Measurements from ENCODE around the gene ZNF618. TPM values are rescaled to one million over a fixed set of nuclear protein-coding genes. Genes with fewer than 3 reads are reported as not detected.

ZNF618 gene
- total RNA-seq, 4 donors from 2014 or later = 0.26 to 1.2 (median 1.0) TPM

DNA sequence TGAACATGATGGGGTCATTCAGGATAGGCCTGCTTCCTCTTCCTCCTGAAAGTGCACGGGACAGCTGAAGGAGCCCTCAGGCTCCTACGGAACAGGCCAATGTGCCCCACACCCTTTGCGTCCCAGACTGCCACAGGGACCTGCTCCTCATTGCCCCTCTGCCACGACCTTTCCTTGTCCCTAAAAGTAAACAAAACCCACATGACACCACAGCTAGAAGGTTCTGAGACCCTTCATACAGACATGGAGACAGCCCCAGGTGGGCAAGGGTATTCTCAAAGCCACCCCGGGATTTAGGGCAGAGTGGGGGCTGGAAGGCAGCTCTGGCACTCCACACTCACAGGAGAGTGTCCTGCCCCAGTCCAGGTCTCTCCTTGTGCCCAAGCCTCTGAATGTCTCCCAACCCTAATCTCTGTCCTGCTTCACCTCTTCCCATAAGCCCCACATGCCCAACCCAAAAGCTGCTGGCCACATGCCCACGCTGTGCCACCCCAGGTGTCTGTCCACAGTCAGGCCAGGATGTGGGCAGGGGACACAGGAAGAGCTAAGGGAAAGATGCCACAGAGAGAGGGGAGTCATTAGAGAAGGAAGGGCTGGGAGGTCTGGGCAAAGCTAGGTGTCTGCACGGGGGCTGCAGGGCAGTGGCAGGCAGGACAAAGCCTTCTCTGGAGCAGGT is 201.2 kb downstream of the ZNF618 start:
- DNase-seq (no peak), ATAC-seq (no peak)
- TF ChIP-seq, protein P1, sequence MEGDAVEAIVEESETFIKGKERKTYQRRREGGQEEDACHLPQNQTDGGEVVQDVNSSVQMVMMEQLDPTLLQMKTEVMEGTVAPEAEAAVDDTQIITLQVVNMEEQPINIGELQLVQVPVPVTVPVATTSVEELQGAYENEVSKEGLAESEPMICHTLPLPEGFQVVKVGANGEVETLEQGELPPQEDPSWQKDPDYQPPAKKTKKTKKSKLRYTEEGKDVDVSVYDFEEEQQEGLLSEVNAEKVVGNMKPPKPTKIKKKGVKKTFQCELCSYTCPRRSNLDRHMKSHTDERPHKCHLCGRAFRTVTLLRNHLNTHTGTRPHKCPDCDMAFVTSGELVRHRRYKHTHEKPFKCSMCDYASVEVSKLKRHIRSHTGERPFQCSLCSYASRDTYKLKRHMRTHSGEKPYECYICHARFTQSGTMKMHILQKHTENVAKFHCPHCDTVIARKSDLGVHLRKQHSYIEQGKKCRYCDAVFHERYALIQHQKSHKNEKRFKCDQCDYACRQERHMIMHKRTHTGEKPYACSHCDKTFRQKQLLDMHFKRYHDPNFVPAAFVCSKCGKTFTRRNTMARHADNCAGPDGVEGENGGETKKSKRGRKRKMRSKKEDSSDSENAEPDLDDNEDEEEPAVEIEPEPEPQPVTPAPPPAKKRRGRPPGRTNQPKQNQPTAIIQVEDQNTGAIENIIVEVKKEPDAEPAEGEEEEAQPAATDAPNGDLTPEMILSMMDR (IDR thresholded peaks at IDR 0.05 in 4 of 5, conservative IDR thresholded peaks at IDR 0.05 in 1 of 5) = no peak
- no peak for TF ChIP-seq POLR2A (IDR thresholded peaks at IDR 0.05)
- H3K9me3 ChIP-seq = no peaks in the 10 kb centered on the region
- H3K36me3 ChIP-seq = no peaks in the 10 kb centered on the region
- peaks cover 0 to 7% (median 0%) of the 10 kb centered on the region in 3 donors for H3K27me3 ChIP-seq
- no peak overlapping the region for H3K27ac ChIP-seq
- no peaks in the 10 kb centered on the region for H3K4me1 ChIP-seq
- in situ Hi-C loops (cut with MboI; ENCODE audit: low sequenced_read_pairs in 4 of 4) (no loop called here), intact Hi-C loops (cut with DNase I; ENCODE audit: low total_unique reads) (no loop called here)
- H3K4me3 ChIP-seq = no peak overlapping the region

DNA sequence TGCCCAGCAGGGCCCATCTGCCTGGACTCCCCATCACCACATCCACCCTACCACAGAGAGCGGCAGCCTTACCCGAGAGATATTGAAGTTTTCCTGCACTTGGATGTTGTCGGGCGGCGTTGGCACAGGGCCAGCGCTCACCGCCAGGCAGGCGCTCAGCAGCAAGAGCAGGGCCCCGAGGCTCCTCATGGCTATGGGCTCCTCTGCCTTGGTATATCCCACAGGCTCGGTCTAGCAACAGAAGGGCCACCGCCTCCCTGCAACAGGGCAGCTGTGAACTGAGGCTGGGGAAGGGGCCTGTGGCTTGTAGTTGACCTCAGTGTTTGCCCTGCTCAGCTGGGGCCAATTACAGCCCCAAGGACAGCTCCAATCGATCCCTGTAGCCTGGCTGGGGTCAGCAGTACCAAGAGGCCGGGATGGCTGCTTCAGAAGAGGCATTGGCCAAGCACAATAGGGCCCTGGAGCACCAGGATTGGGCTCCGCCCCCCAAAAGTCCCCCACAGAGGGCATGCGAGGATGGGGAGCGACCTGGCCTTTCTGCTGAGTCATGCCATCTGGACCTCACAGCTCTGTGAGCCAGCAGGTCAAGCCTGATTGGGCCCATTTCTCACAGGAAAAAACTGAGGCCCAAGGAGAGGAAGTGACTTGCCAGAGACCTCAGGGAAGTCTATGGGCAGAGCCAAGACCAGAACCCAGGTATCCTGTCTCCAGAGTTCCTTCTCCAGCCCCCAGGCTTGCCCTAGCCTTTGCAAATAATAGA is 202.1 kb downstream of the ZNF618 start, which contains the start of gene AMBP:
TSS of gene AMBP (minus strand) at position 280 of the 760 bp plus-strand sequence. CDS start at position 189, 91 bp downstream.
- DNase-seq (no peak), ATAC-seq (no peak)
- intact Hi-C loops (cut with DNase I; ENCODE audit: low total_unique reads) (no loop called here), in situ Hi-C loops (cut with MboI; ENCODE audit: low sequenced_read_pairs in 4 of 4) (no loop called here)
- no peaks in the 10 kb centered on the region for H3K9me3 ChIP-seq
- no peaks in the 10 kb centered on the region for H3K36me3 ChIP-seq
- no peaks in the 10 kb centered on the region for H3K4me1 ChIP-seq
- H3K27me3 ChIP-seq = peaks cover 0 to 7% (median 0%) of the 10 kb centered on the region in 3 donors
- no peak within 1 kb of the TSS for H3K4me3 ChIP-seq
- H3K27ac ChIP-seq = no peak within 1 kb of the TSS
- TF ChIP-seq POLR2A (IDR thresholded peaks at IDR 0.05) = no peak
- TF ChIP-seq, protein P1 (IDR thresholded peaks at IDR 0.05 in 4 of 5, conservative IDR thresholded peaks at IDR 0.05 in 1 of 5) = no peak

DNA sequence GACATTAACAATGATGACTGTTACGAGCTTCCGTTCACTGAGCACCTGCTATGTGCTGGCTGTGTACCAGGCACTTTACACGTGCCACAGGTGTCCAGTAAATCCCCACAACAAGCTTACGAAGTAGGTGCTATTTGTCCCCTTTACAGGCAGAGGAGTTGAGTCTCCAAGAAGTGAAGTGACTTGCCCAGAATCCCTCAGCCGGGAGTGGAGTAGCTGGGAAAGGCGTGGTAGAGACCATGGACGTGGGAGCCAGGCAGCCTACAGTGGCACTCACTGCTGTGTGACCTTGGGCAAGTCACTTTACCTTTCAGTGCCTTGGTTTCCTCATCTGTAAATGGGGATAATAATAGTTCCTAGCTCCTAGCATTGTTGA is 202.7 kb downstream of the ZNF618 start:
- Histone ChIP-seq H3K9me3 (no peaks in the 10 kb centered on the region), H3K4me3 (no peak overlapping the region), H3K36me3 (no peaks in the 10 kb centered on the region), H3K4me1 (no peaks in the 10 kb centered on the region), H3K27ac (no peak overlapping the region), H3K27me3 (peaks cover 0 to 7% (median 0%) of the 10 kb centered on the region in 3 donors)
- in situ Hi-C loops (cut with MboI; ENCODE audit: low sequenced_read_pairs in 4 of 4) (no loop called here), intact Hi-C loops (cut with DNase I; ENCODE audit: low total_unique reads) (no loop called here)
- DNase-seq (no peak), ATAC-seq (no peak)
- TF ChIP-seq, protein P1 (IDR thresholded peaks at IDR 0.05 in 4 of 5, conservative IDR thresholded peaks at IDR 0.05 in 1 of 5) = no peak
- no peak for TF ChIP-seq POLR2A (IDR thresholded peaks at IDR 0.05)

DNA sequence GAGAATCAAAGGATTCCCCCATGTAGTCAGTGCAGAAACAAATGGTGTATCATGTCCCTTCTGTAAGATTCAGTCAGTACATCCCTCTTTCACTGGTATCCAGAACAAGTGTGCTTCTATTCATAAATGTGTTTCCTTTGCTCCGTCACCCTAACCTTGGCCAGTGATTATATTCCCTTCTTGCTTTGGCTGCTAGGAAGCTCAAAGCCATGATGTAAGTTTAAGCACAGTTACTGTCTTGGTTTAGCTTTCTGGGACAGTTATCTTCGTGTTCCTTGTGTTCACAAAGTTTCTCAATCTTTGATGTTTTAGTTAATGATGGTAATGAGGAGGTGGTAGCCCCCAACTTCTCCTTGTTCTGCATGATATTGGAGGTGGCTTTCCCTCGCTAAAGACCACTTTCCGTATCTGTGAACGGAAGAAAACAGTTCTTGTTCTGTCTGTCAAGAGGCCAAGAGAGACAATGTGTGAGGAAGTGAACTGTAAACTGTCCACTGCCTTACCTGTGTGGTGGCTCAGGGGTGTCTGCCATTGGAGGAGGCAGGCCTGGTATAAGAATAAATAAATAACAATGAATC is 204.2 kb downstream of the ZNF618 start:
- no peak overlapping the region for H3K27ac ChIP-seq
- H3K9me3 ChIP-seq = no peaks in the 10 kb centered on the region
- intact Hi-C loops (cut with DNase I; ENCODE audit: low total_unique reads) = no loop called here
- no peaks in the 10 kb centered on the region for H3K4me1 ChIP-seq
- in situ Hi-C loops (cut with MboI; ENCODE audit: low sequenced_read_pairs in 4 of 4) = no loop called here
- H3K27me3 ChIP-seq = peaks cover 0 to 7% (median 0%) of the 10 kb centered on the region in 3 donors
- TF ChIP-seq POLR2A (IDR thresholded peaks at IDR 0.05) = no peak
- TF ChIP-seq, protein P1 (IDR thresholded peaks at IDR 0.05 in 4 of 5, conservative IDR thresholded peaks at IDR 0.05 in 1 of 5) = no peak
- no peak for ATAC-seq
- H3K4me3 ChIP-seq = no peak overlapping the region
- no peak for DNase-seq
- no peaks in the 10 kb centered on the region for H3K36me3 ChIP-seq
